Endothelial cell of umbilical vein (primary cell): ENCODE data around the gene PARP12. TPM values are rescaled to one million over a fixed set of nuclear protein-coding genes. Genes with fewer than 3 reads are reported as not detected.

ENCODE experiments used
- BruUV-seq: library from RNA; stranded (reverse); fragments of 400-500 nt; replicated peaks from 2 replicates; lab custom pipeline; 2021; lab: Mats Ljungman, UMichigan
- CTCF ChIA-PET: fragments of 300-600, 350-600 bp; sonication (Branson Sonifier 250); formaldehyde crosslinking; loops from one replicate; lab custom pipeline; 2021; ENCODE audit warnings: antibody characterized with exemption, inconsistent platforms; lab: Charles Lee
- POLR2A ChIA-PET: fragments of 300-600, 350-600 bp; sonication (Branson Sonifier 250); formaldehyde crosslinking; loops from one replicate; lab custom pipeline; 2021; ENCODE audit warnings: antibody characterized with exemption, inconsistent platforms; lab: Charles Lee
- DNase-seq: peaks from one replicate; pipeline ENCODE4 v3.0.0-alpha.2; 2011; ENCODE audit warnings: low read depth, low spot score
- FAIRE-seq: peaks from 2 replicates; lab custom pipeline; 2011; peaks lifted over from hg19 to GRCh38; lab: Jason Lieb, UNC
- H2AFZ ChIP-seq: 2 replicates; pipeline ENCODE4 v1.6.0; 2012; ENCODE audit warnings: low read depth, low read length, control low read depth, inconsistent platforms
- H3K27ac ChIP-seq: 2 replicates; pipeline ENCODE4 v1.5.1; 2011; ENCODE audit warnings: low read depth, mild to moderate bottlenecking, control low read depth, low read length, moderate library complexity; ENCODE audit not compliant: insufficient read depth
- H3K27me3 ChIP-seq, 2 experiments: 2 replicates each; pipeline versions ENCODE4 v1.6.0 to v1.6.1; 2011; ENCODE audit warnings: low read length in 2 of 2, mixed read lengths in 1 of 2; ENCODE audit not compliant: control insufficient read depth in 2 of 2, insufficient read depth in 2 of 2
- H3K36me3 ChIP-seq, 2 experiments: 2 replicates in 1 of 2; 3 replicates in 1 of 2; pipeline ENCODE4 v1.5.1; 2011; ENCODE audit warnings: low read length in 2 of 2, mild to moderate bottlenecking in 1 of 2, moderate library complexity in 1 of 2; ENCODE audit not compliant: control insufficient read depth in 2 of 2, insufficient read depth in 2 of 2; ENCODE audit errors: extremely low read depth in 1 of 2
- H3K4me1 ChIP-seq: 3 replicates; pipeline ENCODE4 v1.5.1; 2011; ENCODE audit warnings: mild to moderate bottlenecking, low read length; ENCODE audit not compliant: control insufficient read depth, insufficient read depth; ENCODE audit errors: extremely low read depth
- H3K4me2 ChIP-seq: 2 replicates; pipeline ENCODE4 v1.6.1; 2011; ENCODE audit warnings: low read length, control low read depth, mixed read lengths; ENCODE audit not compliant: insufficient read depth
- H3K4me3 ChIP-seq, 3 experiments: fragments of 200-600 bp in 1 of 3; sonication (generic), shearing (Covaris generic) in 1 of 3; replicated peaks in 1 of 3; 2 replicates each; pipeline ENCODE4 v1.5.1; 2011 to 2016; ENCODE audit warnings: control low read depth in 3 of 3, low read length in 3 of 3, mild to moderate bottlenecking in 2 of 3, inconsistent platforms in 1 of 3, low read depth in 1 of 3, moderate library complexity in 1 of 3; ENCODE audit not compliant: insufficient read depth in 1 of 3
- H3K79me2 ChIP-seq: 2 replicates; pipeline ENCODE4 v1.6.0; 2012; ENCODE audit warnings: low read length, inconsistent platforms; ENCODE audit not compliant: control insufficient read depth, insufficient read depth
- H3K9ac ChIP-seq: replicated peaks from 2 replicates; pipeline ENCODE3; 2011; ENCODE audit warnings: low read length, control low read depth; ENCODE audit not compliant: insufficient read depth; ENCODE audit errors: extremely low read depth
- H3K9me1 ChIP-seq: replicated peaks from 3 replicates; pipeline ENCODE4 v1.6.0; 2011; ENCODE audit warnings: mild to moderate bottlenecking, low read length; ENCODE audit not compliant: control insufficient read depth, insufficient read depth; ENCODE audit errors: extremely low read depth
- H3K9me3 ChIP-seq: replicated peaks from 2 replicates; pipeline ENCODE4 v1.5.1; 2012; ENCODE audit warnings: low read length, inconsistent platforms; ENCODE audit not compliant: control insufficient read depth, insufficient read depth
- H4K20me1 ChIP-seq: replicated peaks from 2 replicates; pipeline ENCODE3; 2011; ENCODE audit warnings: mild to moderate bottlenecking, low read length; ENCODE audit not compliant: control insufficient read depth, insufficient read depth; ENCODE audit errors: extremely low read depth
- CTCF ChIP-seq, 2 donors: IDR thresholded peaks; 1 replicate in 1 of 2; 2 replicates in 1 of 2; pipeline ENCODE4 v1.5.1; 2011; ENCODE audit warnings: low read length in 2 of 2, mild to moderate bottlenecking in 2 of 2, moderate library complexity in 2 of 2, control low read depth in 1 of 2, inconsistent platforms in 1 of 2, low read depth in 1 of 2; ENCODE audit not compliant: insufficient read depth in 1 of 2; ENCODE audit errors: extremely low read depth in 1 of 2
- EZH2 ChIP-seq: IDR thresholded peaks from 2 replicates; pipeline ENCODE4 v1.6.1; 2012; ENCODE audit warnings: borderline replicate concordance, low read depth, mild to moderate bottlenecking, moderate library complexity, low read length, inconsistent platforms; ENCODE audit not compliant: severe bottlenecking
- GATA2 ChIP-seq: IDR thresholded peaks from 2 replicates; pipeline ENCODE4 v1.7.0; 2011; ENCODE audit warnings: low read depth, mild to moderate bottlenecking, moderate library complexity, mixed read lengths, low read length; ENCODE audit not compliant: insufficient read length, insufficient read depth
- JUN ChIP-seq: IDR thresholded peaks from 2 replicates; pipeline ENCODE4 v1.6.1; 2011; ENCODE audit warnings: borderline replicate concordance, low read depth; ENCODE audit not compliant: insufficient read length, insufficient read depth
- MAX ChIP-seq: IDR thresholded peaks from 2 replicates; pipeline ENCODE4 v1.6.1; 2011; ENCODE audit not compliant: insufficient read depth, insufficient read length
- MYC ChIP-seq: IDR thresholded peaks from one replicate; pipeline ENCODE4 v1.6.1; 2011; ENCODE audit warnings: mild to moderate bottlenecking, low read depth, low read length
- dilution Hi-C: fragments of 300-500 bp; cut with MboI; formaldehyde crosslinking; loops from one replicate; pipeline ENCODE4 v1.15.0; 2019; ENCODE audit warnings: low sequenced_read_pairs; ENCODE audit not compliant: extremely low pct_ligation_motif_present
- intact Hi-C: fragments of 100-400 bp; cut with micrococcal nuclease; formaldehyde crosslinking; loops from one replicate; pipeline ENCODE4 v1.10.0; 2022
- polyA plus RNA-seq, 4 experiments: library from polyadenylated mRNA; depleted of rRNA in 3 of 4; stranded (reverse) in 3 of 4; unstranded in 1 of 4; fragments of >200 nt; gene quantifications; 2 replicates each; pipeline versions ENCODE4 v1.2.1 to v1.2.3, GENCODE V29; 2011 to 2012; ENCODE audit warnings: missing spikeins in 1 of 4
- total RNA-seq: library from RNA; stranded (reverse); gene quantifications from 2 replicates; pipeline ENCODE4 v1.2.3, GENCODE V29; 2021

Gene PARP12
- total and polyA plus RNA-seq, 2 donors (not counting 3 experiments of a cell fraction or from before 2014, with no cell fraction given) = 65.4 to 83.2 TPM

- Histone ChIP-seq H3K79me2 (no peaks in the 10 kb centered on the region), H4K20me1 (no peaks in the 10 kb centered on the region), H3K4me3 (no peak overlapping the region), H2AFZ (no peak overlapping the region), H3K36me3 (no peaks in the 10 kb centered on the region), H3K4me2 (no peak overlapping the region), H3K9ac (no peak overlapping the region), H3K9me3 (no peaks in the 10 kb centered on the region), H3K27me3 (no peaks in the 10 kb centered on the region), H3K9me1 (no peaks in the 10 kb centered on the region), H3K27ac (no peak overlapping the region), H3K4me1 (no peaks in the 10 kb centered on the region)
- POLR2A ChIA-PET = no interaction called here
- no TSS peak for BruUV-seq
- intact Hi-C loops = no loop called here
- no peak for FAIRE-seq
- TF ChIP-seq MYC (no peak), CTCF (IDR thresholded peaks at IDR 0.05; ENCODE audit: extremely low read depth in 1 of 2, insufficient read depth in 1 of 2, low read depth in 1 of 2, low read length in 2 of 2) (no peak), JUN (no peak), MAX (no peak), EZH2 (no peak), GATA2 (no peak)
- no peak for DNase-seq
- dilution Hi-C loops = no loop called here
- CTCF ChIA-PET = no interaction called here
Observed at GRCh38 chr7:139991269-139991666, 71.5 kb downstream of the PARP12 start.
